ENCODE results near the gene VPS26C.

DNA sequence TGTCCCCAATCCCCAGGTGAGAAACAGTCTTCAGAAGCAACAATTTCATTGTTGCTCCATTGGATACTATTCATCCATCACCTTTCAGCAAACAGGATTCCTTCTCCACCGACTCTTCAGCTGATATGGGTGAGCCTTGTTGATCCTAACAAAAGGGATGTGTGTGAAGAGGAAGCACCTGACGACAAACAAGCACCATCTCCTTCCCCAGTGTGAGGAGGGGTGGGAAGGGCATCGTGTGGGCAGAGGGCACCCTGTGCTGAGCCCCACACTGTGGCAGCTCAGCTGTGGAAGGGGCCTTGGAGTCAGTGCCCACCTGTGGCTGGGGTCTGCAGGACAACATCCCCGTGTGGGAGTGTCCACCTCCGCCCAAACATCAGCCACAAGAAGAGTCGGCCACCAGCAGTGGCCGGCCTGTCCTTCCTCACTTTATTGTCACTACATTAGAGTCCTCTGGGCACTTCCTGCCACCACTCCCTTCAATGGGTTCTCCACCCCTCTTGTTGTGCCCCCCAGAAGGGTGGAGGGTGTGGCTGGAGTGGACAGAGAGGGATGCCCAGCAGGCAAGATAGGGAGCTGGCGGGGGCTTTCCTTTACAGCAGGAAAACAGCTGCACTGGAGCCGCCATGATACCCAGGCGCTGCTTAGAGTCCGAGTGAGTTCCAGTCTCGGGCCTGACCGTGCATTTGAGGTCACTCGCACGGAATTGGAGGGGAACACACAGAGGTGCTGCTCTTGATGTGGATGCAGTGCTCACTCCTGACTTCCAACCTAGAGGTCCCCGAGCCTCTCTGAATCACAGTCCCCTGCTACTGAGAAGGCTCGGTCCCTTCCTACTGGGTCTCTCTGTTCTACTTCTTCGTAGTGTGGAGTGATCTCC lies 40.9 kb downstream of the VPS26C start:
- TF ChIP-seq POLR2A (IDR thresholded peaks at IDR 0.05; ENCODE audit: low read length), result no peak
- no peak for TF ChIP-seq GATA1 (IDR thresholded peaks at IDR 0.05; ENCODE audit: low read depth, low read length)
